H1 (cell line): ENCODE data around the gene PXDC1. TPM values are rescaled to one million over a fixed set of nuclear protein-coding genes. Genes with fewer than 3 reads are reported as not detected.

Experiments
- CHD1 ChIP-seq: IDR thresholded peaks from 2 replicates; pipeline ENCODE4 v1.6.1; 2012; ENCODE audit warnings: low read depth, low read length, improper control_type of control experiment
- CHD7 ChIP-seq: fragments of 300-600 bp; sonication (generic); IDR thresholded peaks from 2 replicates; pipeline ENCODE4 v1.7.1; 2012; ENCODE audit warnings: low read length, moderate library complexity, mild to moderate bottlenecking, inconsistent platforms; ENCODE audit not compliant: insufficient replicate concordance
- EGR1 ChIP-seq: IDR thresholded peaks from 2 replicates; pipeline ENCODE4 v1.6.1; 2011; ENCODE audit warnings: low read depth, low read length, borderline replicate concordance
- EZH2 ChIP-seq: fragments of 200-600 bp; sonication (generic); IDR thresholded peaks from 2 replicates; pipeline ENCODE4 v1.7.1; 2012; ENCODE audit warnings: low read depth, mild to moderate bottlenecking, moderate library complexity, low read length, inconsistent platforms; ENCODE audit not compliant: severe bottlenecking
- NRF1 ChIP-seq: IDR thresholded peaks from 2 replicates; pipeline ENCODE4 v1.6.1; 2011; ENCODE audit warnings: mild to moderate bottlenecking, low read depth, low read length, improper control_type of control experiment
- SIX5 ChIP-seq: IDR thresholded peaks from 2 replicates; pipeline ENCODE4 v1.6.1; 2011; ENCODE audit warnings: mild to moderate bottlenecking, low read depth, low read length
- polyA plus RNA-seq, 7 experiments: library from polyadenylated mRNA; depleted of rRNA in 3 of 7; stranded (reverse) in 5 of 7; unstranded in 2 of 7; fragments of >200 nt in 5 of 7; fragments of 200-250 nt in 2 of 7; gene quantifications; 1 replicate in 5 of 7; 2 replicates in 1 of 7; 4 replicates in 1 of 7; pipeline versions ENCODE4 v1.2.1 to v1.2.3, GENCODE V29; 2011 to 2013; ENCODE audit warnings: missing spikeins in 2 of 7, mixed read lengths in 2 of 7
- total RNA-seq: library from RNA; stranded (reverse); fragmentation: NEBNext Ultra II Directional; extraction: Animal tissue kit (Norgen Biotek cat#: 25700); gene quantifications from 2 replicates; pipeline ENCODE4 v1.2.1, GENCODE V29; 2021
- TF ChIP-seq, protein P1 (sequence below), 3 experiments: IDR thresholded peaks; 1 replicate in 2 of 3; 2 replicates in 1 of 3; pipeline versions ENCODE4 v1.5.1 to v1.6.1; 2011; ENCODE audit warnings: low read length in 3 of 3, mild to moderate bottlenecking in 3 of 3, inconsistent platforms in 2 of 3, low read depth in 1 of 3, moderate library complexity in 1 of 3; ENCODE audit not compliant: insufficient read depth in 1 of 3; ENCODE audit errors: control extremely low read depth in 1 of 3

Gene PXDC1
- total and polyA plus RNA-seq, 2 of the 8 experiments (the other 6 are each of a cell fraction or from before 2014, with no cell fraction given), result 1.7 to 2.0 TPM

DNA sequence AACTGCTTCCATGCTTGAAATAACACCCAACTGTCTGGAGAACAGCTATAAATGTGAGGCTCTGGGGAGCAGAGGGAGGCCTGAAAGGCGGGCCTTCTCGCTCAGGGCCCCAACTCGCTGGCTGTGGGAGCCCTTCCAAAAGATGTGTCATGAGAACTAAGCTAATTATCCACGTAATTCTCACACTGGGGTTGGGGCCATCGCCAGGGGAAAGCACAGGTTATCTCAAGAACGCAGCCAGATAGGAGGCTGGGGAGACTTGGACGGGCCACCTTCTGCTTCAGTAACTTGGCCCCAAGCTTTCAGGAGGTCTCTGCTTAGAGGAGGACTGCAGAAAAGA is 1.6 kb downstream of the PXDC1 start (continued):
- TF ChIP-seq SIX5 (no peak), CHD1 (no peak), EZH2 (no peak), NRF1 (no peak), EGR1 (no peak), CHD7 (no peak)
- TF ChIP-seq, protein P1, sequence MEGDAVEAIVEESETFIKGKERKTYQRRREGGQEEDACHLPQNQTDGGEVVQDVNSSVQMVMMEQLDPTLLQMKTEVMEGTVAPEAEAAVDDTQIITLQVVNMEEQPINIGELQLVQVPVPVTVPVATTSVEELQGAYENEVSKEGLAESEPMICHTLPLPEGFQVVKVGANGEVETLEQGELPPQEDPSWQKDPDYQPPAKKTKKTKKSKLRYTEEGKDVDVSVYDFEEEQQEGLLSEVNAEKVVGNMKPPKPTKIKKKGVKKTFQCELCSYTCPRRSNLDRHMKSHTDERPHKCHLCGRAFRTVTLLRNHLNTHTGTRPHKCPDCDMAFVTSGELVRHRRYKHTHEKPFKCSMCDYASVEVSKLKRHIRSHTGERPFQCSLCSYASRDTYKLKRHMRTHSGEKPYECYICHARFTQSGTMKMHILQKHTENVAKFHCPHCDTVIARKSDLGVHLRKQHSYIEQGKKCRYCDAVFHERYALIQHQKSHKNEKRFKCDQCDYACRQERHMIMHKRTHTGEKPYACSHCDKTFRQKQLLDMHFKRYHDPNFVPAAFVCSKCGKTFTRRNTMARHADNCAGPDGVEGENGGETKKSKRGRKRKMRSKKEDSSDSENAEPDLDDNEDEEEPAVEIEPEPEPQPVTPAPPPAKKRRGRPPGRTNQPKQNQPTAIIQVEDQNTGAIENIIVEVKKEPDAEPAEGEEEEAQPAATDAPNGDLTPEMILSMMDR (IDR thresholded peaks at IDR 0.05; ENCODE audit: control extremely low read depth in 1 of 3, insufficient read depth in 1 of 3, low read depth in 1 of 3, low read length in 3 of 3), result no peak
